K562 (cell line): ENCODE data around the gene SFXN5. TPM values are rescaled to one million over a fixed set of nuclear protein-coding genes. Genes with fewer than 3 reads are reported as not detected.

Source experiments
- ATAC-seq: fragments of 200-7000 bp; cut with Tn5 transposase; 3 replicates; pipeline ENCODE4 v1.9.1; 2020; ENCODE audit warnings: moderate library complexity
- BruUV-seq: library from RNA; stranded (reverse); fragments of 400-500 nt; replicated peaks from 2 replicates; lab custom pipeline; 2021; lab: Mats Ljungman, UMichigan
- CTCF ChIA-PET: fragments of 300-600 bp; formaldehyde crosslinking; extraction: SDS; loops from one replicate; lab custom pipeline; 2021; ENCODE audit warnings: low intra/inter-chr PET ratio; lab: Yijun Ruan, JAX
- POLR2A ChIA-PET: fragments of 300-600, 350-650 bp; sonication (Branson Sonifier 250); formaldehyde crosslinking; extraction: SDS; loops from one replicate; lab custom pipeline; 2021; ENCODE audit warnings: antibody characterized with exemption, inconsistent platforms; lab: Yijun Ruan, JAX
- DNase-seq, 4 experiments: peaks; one replicate each; pipeline versions ENCODE4 v3.0.0 to v3.0.0-alpha.2; 2011 to 2018; ENCODE audit warnings: low spot score in 3 of 4, mixed read lengths in 3 of 4; ENCODE audit errors: extremely low read depth in 1 of 4
- FAIRE-seq: peaks from 2 replicates; lab custom pipeline; 2011; peaks lifted over from hg19 to GRCh38; lab: Jason Lieb, UNC
- H2AFZ ChIP-seq: 2 replicates; pipeline ENCODE4 v1.6.0; 2011; ENCODE audit warnings: low read depth, low read length, control low read depth, inconsistent platforms
- H3K27ac ChIP-seq: fragments of 200-600 bp; 3 replicates; pipeline ENCODE4 v1.8.0; 2011; ENCODE audit warnings: low read depth, mild to moderate bottlenecking, control low read depth, inconsistent platforms, low read length, moderate library complexity, mixed read lengths; ENCODE audit errors: extremely low read depth
- H3K27me3 ChIP-seq, 2 experiments: fragments of 300-600 bp in 1 of 2; 2 replicates in 1 of 2; 3 replicates in 1 of 2; pipeline versions ENCODE4 v1.6.0 to v1.8.0; 2011; ENCODE audit warnings: inconsistent platforms in 2 of 2, low read length in 2 of 2, mild to moderate bottlenecking in 1 of 2, mixed read lengths in 1 of 2, moderate library complexity in 1 of 2; ENCODE audit not compliant: control insufficient read depth in 2 of 2, insufficient read depth in 2 of 2
- H3K36me3 ChIP-seq: fragments of 300-600 bp; 3 replicates; pipeline ENCODE4 v1.8.0; 2011; ENCODE audit warnings: mild to moderate bottlenecking, low read length, inconsistent platforms; ENCODE audit not compliant: control insufficient read depth, insufficient read depth
- H3K4me1 ChIP-seq, 2 experiments: fragments of 200-600 bp in 1 of 2; replicated peaks in 1 of 2; 2 replicates in 1 of 2; 3 replicates in 1 of 2; pipeline versions ENCODE4 v1.5.1 to v1.8.0; 2011; ENCODE audit warnings: inconsistent platforms in 2 of 2, low read length in 2 of 2, mild to moderate bottlenecking in 1 of 2, mixed read lengths in 1 of 2, moderate library complexity in 1 of 2; ENCODE audit not compliant: control insufficient read depth in 2 of 2, insufficient read depth in 2 of 2
- H3K4me2 ChIP-seq: 2 replicates; pipeline ENCODE4 v1.6.1; 2011; ENCODE audit warnings: low read length, control low read depth, inconsistent platforms, mixed read lengths; ENCODE audit not compliant: insufficient read depth
- H3K4me3 ChIP-seq: fragments of 200-600 bp; sonication (generic), shearing (Covaris generic); 2 replicates; pipeline ENCODE4 v1.5.1; 2016; ENCODE audit warnings: control low read depth, inconsistent platforms
- H3K79me2 ChIP-seq: fragments of 200-600 bp; 3 replicates; pipeline ENCODE4 v1.8.0; 2011; ENCODE audit warnings: low read length, inconsistent platforms; ENCODE audit not compliant: control insufficient read depth, insufficient read depth
- H3K9ac ChIP-seq, 2 experiments: 2 replicates each; pipeline versions ENCODE4 v1.6.0 to v1.6.1; 2011; ENCODE audit warnings: low read depth in 2 of 2, low read length in 2 of 2, control low read depth in 1 of 2, inconsistent platforms in 1 of 2, mild to moderate bottlenecking in 1 of 2, mixed read lengths in 1 of 2; ENCODE audit not compliant: insufficient read depth in 1 of 2
- H3K9me1 ChIP-seq: one replicate; pipeline ENCODE4 v1.6.0; 2011; ENCODE audit warnings: inconsistent platforms, mild to moderate bottlenecking, low read length, moderate library complexity; ENCODE audit not compliant: control insufficient read depth, insufficient read depth
- H3K9me3 ChIP-seq: replicated peaks from 2 replicates; pipeline ENCODE4 v1.5.1; 2011; ENCODE audit warnings: low read depth, low read length, inconsistent platforms; ENCODE audit not compliant: control insufficient read depth, insufficient read depth
- H4K20me1 ChIP-seq: replicated peaks from 2 replicates; pipeline ENCODE4 v1.6.1; 2011; ENCODE audit warnings: low read length, inconsistent platforms, mixed read lengths; ENCODE audit not compliant: control insufficient read depth, insufficient read depth
- DEAF1 ChIP-seq: fragments of 450-650 bp; formaldehyde crosslinking; IDR thresholded peaks from 2 replicates; pipeline ENCODE4 v1.4.0; 2020; ENCODE audit warnings: mild to moderate bottlenecking, moderate library complexity
- E2F3 ChIP-seq: fragments of 250-450 bp; sonication (Bioruptor Pico); IDR thresholded peaks from 2 replicates; pipeline ENCODE4 v1.4.0; 2020; ENCODE audit warnings: mild to moderate bottlenecking
- FOXA3 ChIP-seq, 2 experiments: fragments of 450-650 bp in 1 of 2; sonication (generic) in 1 of 2; formaldehyde crosslinking; IDR thresholded peaks in 1 of 2; conservative IDR thresholded peaks in 1 of 2; 2 replicates each; pipeline versions ENCODE4 v1.4.0 to v1.8.0; 2020 to 2022; ENCODE audit warnings: mild to moderate bottlenecking in 2 of 2, missing genetic modification reagents in 1 of 2
- HDAC2 ChIP-seq: fragments of 450-650 bp; IDR thresholded peaks from 2 replicates; pipeline ENCODE4 v1.6.1; 2016; ENCODE audit warnings: mild to moderate bottlenecking
- KDM5B ChIP-seq: fragments of 200-600 bp; sonication (generic); IDR thresholded peaks from 2 replicates; pipeline ENCODE4 v1.6.1; 2012; ENCODE audit warnings: low read depth, mild to moderate bottlenecking, moderate library complexity, low read length, control low read depth, inconsistent platforms; ENCODE audit not compliant: insufficient replicate concordance
- MECOM ChIP-seq: fragments of 250-450 bp; sonication (Bioruptor Pico); IDR thresholded peaks from 2 replicates; pipeline ENCODE4 v1.8.0; 2022; ENCODE audit warnings: inconsistent platforms
- NFATC3 ChIP-seq: fragments of 450-650 bp; IDR thresholded peaks from 2 replicates; pipeline ENCODE4 v1.6.1; 2017; ENCODE audit warnings: mild to moderate bottlenecking
- POLR2H ChIP-seq: IDR thresholded peaks from 2 replicates; pipeline ENCODE4 v1.6.1; 2016; ENCODE audit warnings: missing genetic modification characterization, low read depth, mild to moderate bottlenecking, control low read depth, missing compliant biosample characterization, moderate library complexity
- SFPQ ChIP-seq: fragments of 200-400 bp; formaldehyde crosslinking; IDR thresholded peaks from 2 replicates; pipeline ENCODE4 v1.6.1; 2017; ENCODE audit warnings: mild to moderate bottlenecking, low read depth, low read length, moderate library complexity
- SMAD3 ChIP-seq: fragments of 450-650 bp; formaldehyde crosslinking; conservative IDR thresholded peaks from 2 replicates; pipeline ENCODE4 v1.4.0; 2020; ENCODE audit warnings: mild to moderate bottlenecking
- TEAD2 ChIP-seq: fragments of 450-650 bp; IDR thresholded peaks from 2 replicates; pipeline ENCODE4 v1.6.1; 2016; ENCODE audit warnings: missing genetic modification characterization, control low read depth, missing compliant biosample characterization
- XRCC3 ChIP-seq: fragments of 450-650 bp; IDR thresholded peaks from 2 replicates; pipeline ENCODE4 v1.6.1; 2017; ENCODE audit warnings: mild to moderate bottlenecking, moderate library complexity
- ZKSCAN3 ChIP-seq: fragments of 250-450 bp; sonication (Bioruptor Pico); IDR thresholded peaks from 2 replicates; pipeline ENCODE4 v1.4.0; 2020
- ZNF12 ChIP-seq: sonication (generic); formaldehyde crosslinking; IDR thresholded peaks from 2 replicates; pipeline ENCODE4 v1.4.0; 2020; ENCODE audit warnings: mild to moderate bottlenecking, missing genetic modification reagents
- ZNF140 ChIP-seq: fragments of 250-450 bp; sonication (Bioruptor Pico); IDR thresholded peaks from 2 replicates; pipeline ENCODE4 v1.8.0; 2021; ENCODE audit warnings: moderate library complexity, mild to moderate bottlenecking, inconsistent platforms
- ZNF212 ChIP-seq: fragments of 450-650 bp; formaldehyde crosslinking; IDR thresholded peaks from 2 replicates; pipeline ENCODE4 v1.4.0; 2020; ENCODE audit warnings: mild to moderate bottlenecking
- ZNF263 ChIP-seq: sonication (generic); formaldehyde crosslinking; IDR thresholded peaks from 2 replicates; pipeline ENCODE4 v1.8.0; 2022; ENCODE audit warnings: mild to moderate bottlenecking, missing genetic modification reagents, borderline replicate concordance
- WGBS: fragments of 100-300 bp; shearing (Covaris generic); methylation state at CpG from one replicate; pipeline ENCODE4 v1.1.6; 2016; ENCODE audit warnings: low coverage, mixed read lengths; ENCODE audit not compliant: insufficient coverage; ENCODE audit errors: missing lambda C conversion rate; 5-methylcytosine and 5-hydroxymethylcytosine counted together
- in situ Hi-C: fragments of 300-500 bp; cut with MboI; formaldehyde crosslinking; loops from 4 replicates; pipeline ENCODE4 v1.15.0; 2018; ENCODE audit warnings: inconsistent platforms, mixed read lengths
- intact Hi-C: fragments of 100-400 bp; cut with micrococcal nuclease; formaldehyde crosslinking; loops from 2 replicates; pipeline ENCODE4 v1.14.2; 2022
- polyA plus RNA-seq, 8 experiments: library from polyadenylated mRNA; depleted of rRNA in 4 of 8; stranded (reverse) in 5 of 8; unstranded in 3 of 8; fragments of >200 nt; fragmentation: Nextera tagmentation in 2 of 8; fragmentation: Illumina TruSeq in 1 of 8; extraction: Ambion mirVana in 2 of 8; extraction: Trizol in 1 of 8; gene quantifications; 2 replicates each; pipeline versions ENCODE4 v1.2.1 to v1.2.3, GENCODE V29; 2011 to 2014; ENCODE audit warnings: inconsistent platforms in 1 of 8, missing spikeins in 1 of 8
- total RNA-seq, 7 experiments: library from RNA; depleted of rRNA in 6 of 7; stranded (reverse); fragments of >200 nt in 6 of 7; fragmentation: Illumina TruSeq in 2 of 7; extraction: Trizol in 2 of 7; gene quantifications; 2 replicates each; pipeline versions ENCODE4 v1.2.1 to v1.2.3, GENCODE V29; 2011 to 2021; ENCODE audit warnings: low replicate concordance in 1 of 7
- TF ChIP-seq, protein P1 (sequence below): fragments of 250-450 bp; sonication (Bioruptor Pico); IDR thresholded peaks from 2 replicates; pipeline ENCODE4 v1.9.0; 2021; ENCODE audit warnings: mild to moderate bottlenecking

SFXN5 gene
- total and polyA plus RNA-seq, 9 of the 15 experiments (the other 6 are each of a cell fraction or from before 2014, with no cell fraction given) = 8.3 to 22.6 (median 16.0) TPM

- H3K9me3 ChIP-seq = no peaks in the 10 kb centered on the region
- intact Hi-C loops = no loop called here
- no peak overlapping the region for H3K4me3 ChIP-seq
- H2AFZ ChIP-seq = no peak overlapping the region
- FAIRE-seq (no peak), ATAC-seq (no peak), DNase-seq (no peak)
- BruUV-seq = no TSS peak
- no peaks in the 10 kb centered on the region for H4K20me1 ChIP-seq
- H3K9ac ChIP-seq = peak overlapping the region in 1 of 2 experiments; percentile 52; a peak in 2 of 4 replicates
- H3K4me2 ChIP-seq = no peak overlapping the region
- ChIA-PET POLR2A (interaction anchor here (0.8 kb wide), 1 partner anchor 36 kb away, joined by 3 read pairs; no protein-coding TSS in a partner anchor), CTCF (no interaction called here)
- H3K79me2 ChIP-seq = no peaks in the 10 kb centered on the region
- H3K9me1 ChIP-seq = no peaks in the 10 kb centered on the region
- H3K4me1 ChIP-seq = peaks cover 0 to 10% of the 10 kb centered on the region in 2 experiments; a peak in 1 of 5 replicates
- H3K36me3 ChIP-seq = no peaks in the 10 kb centered on the region
- no peaks in the 10 kb centered on the region for H3K27me3 ChIP-seq
- no peak overlapping the region for H3K27ac ChIP-seq
- in situ Hi-C loops = no loop called here
- 64% methylated on average over 8 of the region's 10 CpGs for WGBS
- no peak for TF ChIP-seq FOXA3 (CRISPR knock-in tag; conservative IDR thresholded peaks at IDR 0.05 in 1 of 2, IDR thresholded peaks at IDR 0.05 in 1 of 2)
- TF ChIP-seq MECOM (CRISPR knock-in tag) = no peak
- TF ChIP-seq HDAC2 = no peak
- TF ChIP-seq ZNF140 = no peak
- no peak for TF ChIP-seq POLR2H
- no peak for TF ChIP-seq SFPQ
- no peak for TF ChIP-seq E2F3 (CRISPR knock-in tag)
- TF ChIP-seq SMAD3 = no peak
- TF ChIP-seq TEAD2 (tag) = no peak
- TF ChIP-seq, protein P1, sequence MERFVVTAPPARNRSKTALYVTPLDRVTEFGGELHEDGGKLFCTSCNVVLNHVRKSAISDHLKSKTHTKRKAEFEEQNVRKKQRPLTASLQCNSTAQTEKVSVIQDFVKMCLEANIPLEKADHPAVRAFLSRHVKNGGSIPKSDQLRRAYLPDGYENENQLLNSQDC = no peak
- TF ChIP-seq DEAF1 (CRISPR knock-in tag) = no peak
- no peak for TF ChIP-seq XRCC3
- TF ChIP-seq KDM5B = no peak
- TF ChIP-seq ZNF212 (CRISPR knock-in tag) = no peak
- no peak for TF ChIP-seq NFATC3
- no peak for TF ChIP-seq ZNF12 (CRISPR knock-in tag)
- no peak for TF ChIP-seq ZNF263 (CRISPR knock-in tag)
- no peak for TF ChIP-seq ZKSCAN3 (CRISPR knock-in tag)
Measured at GRCh38 chr2:72963423-72964145, 107.9 kb downstream of the SFXN5 start.
